ENCODE measurements around the gene TRAPPC6A.
"Not testable (repeated sequence)": the region's sequence is repeated elsewhere in the genome, so short reads cannot be mapped to it uniquely, and the experiment has no call there.

Gene TRAPPC6A

DNA sequence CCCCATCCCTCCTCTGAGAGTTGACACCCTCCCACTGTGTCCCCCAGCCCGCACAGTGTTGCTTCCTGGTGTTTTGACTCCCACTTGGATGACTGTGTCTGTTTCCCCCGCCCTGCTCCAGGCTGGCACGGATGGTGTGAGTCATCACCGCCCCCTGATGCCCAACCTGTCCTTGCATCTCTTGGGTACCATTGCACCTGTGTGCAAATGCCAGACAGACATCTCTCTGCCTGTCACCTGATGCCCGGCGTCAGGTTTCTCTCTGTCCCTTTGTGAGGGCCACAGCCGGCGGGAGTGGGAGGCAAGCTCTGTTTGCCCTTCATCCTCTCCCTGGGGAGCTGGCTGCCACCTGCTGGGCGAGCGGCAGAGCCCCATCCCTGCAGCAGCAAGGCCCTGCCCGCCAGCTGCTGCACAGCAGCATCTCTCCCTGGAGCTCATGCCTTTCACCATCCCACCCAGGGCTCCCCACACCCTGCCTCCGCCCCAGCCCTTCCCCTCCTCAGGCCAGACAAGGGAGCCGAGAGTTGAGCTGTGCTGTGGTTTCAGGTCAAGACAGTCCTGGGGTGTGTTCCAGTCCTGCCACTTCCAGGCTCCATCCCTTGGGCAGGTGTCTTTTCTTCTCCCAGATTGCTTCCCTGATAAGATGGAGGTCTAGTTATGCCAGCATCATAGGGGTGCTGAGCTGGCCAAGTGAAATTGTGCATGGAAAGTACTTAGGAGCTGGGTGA is 47.0 kb downstream of the TRAPPC6A start:
- peak in 1 of 2 experiments; percentile 41 for DNase-seq (ENCODE audit: low spot score in 2 of 2)
- Histone ChIP-seq H3K9me3 (no peaks in the 10 kb centered on the region), H3K27me3 (ENCODE audit: low read depth) (no peaks in the 10 kb centered on the region), H3K4me3 (no peak overlapping the region), H3K4me1 (no peaks in the 10 kb centered on the region), H3K36me3 (replicated peaks) (no peaks in the 10 kb centered on the region)
- in situ Hi-C loops (cut with MboI; ENCODE audit: low sequenced_read_pairs): no loop called here

DNA sequence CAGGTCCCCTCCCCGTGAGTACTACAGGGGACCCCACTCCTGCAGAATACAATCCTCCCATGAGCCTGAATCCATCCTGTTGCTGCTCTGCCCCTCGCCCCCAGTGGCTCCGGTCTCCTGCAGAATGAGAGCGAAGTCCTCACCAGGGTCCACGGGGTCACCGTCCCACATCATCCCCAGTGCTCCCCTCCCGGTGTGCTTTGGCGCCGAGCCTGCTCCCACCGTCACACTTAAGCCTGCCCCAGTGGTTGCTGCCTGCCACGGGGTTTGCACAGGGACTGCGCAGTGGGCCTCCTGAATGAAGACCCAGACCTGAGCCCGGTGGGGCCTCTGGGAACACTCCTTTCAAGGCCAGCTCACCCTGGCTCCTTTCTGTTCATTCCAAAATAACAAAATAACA is 47.8 kb downstream of the TRAPPC6A start:
- no peak overlapping the region for H3K4me3 ChIP-seq
- no peaks in the 10 kb centered on the region for H3K27me3 ChIP-seq (ENCODE audit: low read depth)
- no peaks in the 10 kb centered on the region for H3K36me3 ChIP-seq (replicated peaks)
- no peaks in the 10 kb centered on the region for H3K9me3 ChIP-seq
- in situ Hi-C loops (cut with MboI; ENCODE audit: low sequenced_read_pairs): no loop called here
- no peaks in the 10 kb centered on the region for H3K4me1 ChIP-seq
- no peak for DNase-seq (ENCODE audit: low spot score in 2 of 2)

DNA sequence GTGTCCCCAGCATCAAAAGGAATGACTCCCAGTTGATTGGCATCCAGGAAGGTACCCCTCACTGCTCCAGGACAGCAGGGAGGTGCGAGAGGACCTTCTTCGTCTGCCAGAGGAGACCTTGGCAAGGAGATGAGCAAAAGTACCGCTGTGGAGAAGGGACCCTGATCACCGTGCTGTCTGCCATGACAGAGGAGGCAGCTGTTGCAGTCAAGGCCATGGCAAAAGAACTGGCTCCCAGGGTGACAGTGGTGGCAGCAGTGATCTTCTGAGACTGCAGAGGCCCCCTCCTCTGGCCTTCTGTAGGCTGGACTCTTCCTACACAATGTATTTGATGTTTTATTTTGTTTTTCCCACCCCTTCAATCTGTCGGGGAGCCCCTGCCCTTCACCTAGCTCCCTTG is 49.2 kb downstream of the TRAPPC6A start:
- Histone ChIP-seq H3K4me1 (peaks cover under 1% of the 10 kb centered on the region; the same call in 1 of the 2 replicates), H3K27me3 (ENCODE audit: low read depth) (no peaks in the 10 kb centered on the region), H3K36me3 (replicated peaks) (no peaks in the 10 kb centered on the region), H3K9me3 (no peaks in the 10 kb centered on the region), H3K4me3 (no peak overlapping the region)
- no peak for DNase-seq (ENCODE audit: low spot score in 2 of 2)
- in situ Hi-C loops (cut with MboI; ENCODE audit: low sequenced_read_pairs): no loop called here

DNA sequence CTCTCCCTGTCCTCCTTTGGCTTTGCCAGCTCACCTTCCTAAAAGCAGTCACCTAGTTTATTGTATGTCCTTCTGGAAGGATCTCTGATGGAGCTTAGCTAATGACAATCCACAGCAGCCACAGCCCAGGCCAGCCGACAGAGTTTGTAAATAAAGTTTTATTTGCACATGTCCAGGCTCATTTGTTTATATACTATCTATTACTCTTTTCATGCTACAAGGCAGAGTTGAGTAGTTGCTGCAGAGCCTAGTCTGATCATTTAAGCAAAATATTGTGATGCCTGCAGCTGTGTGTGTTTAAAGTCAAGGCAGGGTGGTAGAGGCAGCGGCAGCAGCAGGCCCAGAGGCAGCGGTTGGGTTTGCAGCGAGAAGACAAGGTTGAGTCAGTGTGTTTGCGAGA is 49.9 kb downstream of the TRAPPC6A start:
- no peak overlapping the region for H3K4me3 ChIP-seq
- no peaks in the 10 kb centered on the region for H3K9me3 ChIP-seq
- DNase-seq (ENCODE audit: low spot score in 2 of 2): no peak
- in situ Hi-C loops (cut with MboI; ENCODE audit: low sequenced_read_pairs): no loop called here
- H3K27me3 ChIP-seq (ENCODE audit: low read depth): no peaks in the 10 kb centered on the region
- H3K4me1 ChIP-seq: peaks cover 5% of the 10 kb centered on the region
- H3K36me3 ChIP-seq (replicated peaks): no peaks in the 10 kb centered on the region

DNA sequence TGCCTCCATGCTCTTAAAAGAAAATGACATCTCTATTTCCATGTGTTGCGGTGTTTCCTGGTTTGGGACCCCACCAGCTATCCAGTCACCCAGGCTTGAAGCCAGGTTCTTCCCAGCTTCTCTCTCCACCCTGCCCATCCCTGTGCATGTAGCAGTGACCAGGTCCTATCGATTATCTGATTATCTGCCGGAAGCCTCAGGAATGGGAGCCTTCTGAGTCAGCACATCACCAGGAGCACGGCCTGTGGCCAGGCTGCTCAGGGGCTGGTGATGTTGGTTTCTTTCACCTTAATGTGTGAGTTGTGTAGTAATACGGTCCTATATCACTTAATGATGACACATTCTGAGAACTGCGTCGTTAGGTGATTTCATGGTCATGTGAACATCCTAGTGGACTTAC is 51.4 kb downstream of the TRAPPC6A start:
- no peaks in the 10 kb centered on the region for H3K27me3 ChIP-seq (ENCODE audit: low read depth)
- H3K4me1 ChIP-seq: peaks cover 6% of the 10 kb centered on the region
- no peaks in the 10 kb centered on the region for H3K9me3 ChIP-seq
- H3K4me3 ChIP-seq: no peak overlapping the region
- in situ Hi-C loops (cut with MboI; ENCODE audit: low sequenced_read_pairs): no loop called here
- DNase-seq (ENCODE audit: low spot score in 2 of 2): no peak
- H3K36me3 ChIP-seq (replicated peaks): no peaks in the 10 kb centered on the region

DNA sequence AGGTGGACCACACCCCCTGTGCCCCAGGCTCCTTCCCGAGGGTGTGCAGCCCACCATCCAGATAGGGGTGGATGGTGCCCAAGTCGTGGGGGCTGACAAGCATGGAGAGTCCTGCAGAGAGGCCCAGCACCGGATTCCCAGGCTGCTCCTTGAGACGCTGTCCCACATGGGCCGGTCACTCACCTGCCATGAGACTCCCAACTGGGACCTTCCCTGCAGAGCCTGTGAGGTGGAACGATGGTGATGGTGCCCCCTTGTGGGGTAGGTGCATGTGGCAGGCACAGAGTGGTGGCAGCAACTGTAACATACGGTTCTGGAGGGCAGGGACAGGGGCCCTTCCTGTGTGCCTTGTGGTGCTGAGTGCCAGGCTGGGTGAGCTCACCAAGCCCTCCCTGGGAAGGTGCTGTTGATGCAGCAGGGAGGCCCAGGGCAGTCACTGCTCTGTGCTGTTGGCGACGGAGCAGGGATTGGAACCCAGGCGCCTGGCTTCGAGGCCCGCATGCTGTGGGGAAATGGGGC is 52.0 kb downstream of the TRAPPC6A start:
- no peaks in the 10 kb centered on the region for H3K27me3 ChIP-seq (ENCODE audit: low read depth)
- no peak overlapping the region for H3K4me3 ChIP-seq
- peaks cover 6% of the 10 kb centered on the region for H3K4me1 ChIP-seq
- no peaks in the 10 kb centered on the region for H3K36me3 ChIP-seq (replicated peaks)
- peak; percentile 45 to 84 for DNase-seq (ENCODE audit: low spot score in 2 of 2)
- no peaks in the 10 kb centered on the region for H3K9me3 ChIP-seq
- in situ Hi-C loops (cut with MboI; ENCODE audit: low sequenced_read_pairs): no loop called here

DNA sequence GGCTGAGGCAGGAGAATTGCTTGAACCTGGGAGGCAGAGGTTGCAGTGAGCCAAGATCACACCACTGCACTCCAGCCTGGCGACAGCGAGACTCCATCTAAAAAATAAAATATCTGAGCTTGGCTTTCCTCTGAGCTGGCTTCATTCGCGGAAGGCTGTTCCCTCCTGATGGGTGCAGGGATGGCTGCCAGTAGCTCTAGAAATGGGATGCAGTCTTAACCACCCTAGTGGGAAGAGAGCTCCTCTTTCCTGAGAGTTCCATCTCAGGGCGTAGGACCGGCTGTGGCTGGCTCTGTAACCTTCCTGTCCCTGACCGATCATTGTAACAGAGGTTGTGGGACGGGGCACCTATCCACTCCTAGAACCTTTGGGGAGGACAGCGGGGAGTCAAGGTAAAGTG is 52.7 kb downstream of the TRAPPC6A start:
- H3K36me3 ChIP-seq (replicated peaks): no peaks in the 10 kb centered on the region
- no peak for DNase-seq (ENCODE audit: low spot score in 2 of 2)
- no peaks in the 10 kb centered on the region for H3K27me3 ChIP-seq (ENCODE audit: low read depth)
- in situ Hi-C loops (cut with MboI; ENCODE audit: low sequenced_read_pairs): no loop called here
- peaks cover 6% of the 10 kb centered on the region for H3K4me1 ChIP-seq
- H3K4me3 ChIP-seq: no peak overlapping the region
- H3K9me3 ChIP-seq: no peaks in the 10 kb centered on the region

DNA sequence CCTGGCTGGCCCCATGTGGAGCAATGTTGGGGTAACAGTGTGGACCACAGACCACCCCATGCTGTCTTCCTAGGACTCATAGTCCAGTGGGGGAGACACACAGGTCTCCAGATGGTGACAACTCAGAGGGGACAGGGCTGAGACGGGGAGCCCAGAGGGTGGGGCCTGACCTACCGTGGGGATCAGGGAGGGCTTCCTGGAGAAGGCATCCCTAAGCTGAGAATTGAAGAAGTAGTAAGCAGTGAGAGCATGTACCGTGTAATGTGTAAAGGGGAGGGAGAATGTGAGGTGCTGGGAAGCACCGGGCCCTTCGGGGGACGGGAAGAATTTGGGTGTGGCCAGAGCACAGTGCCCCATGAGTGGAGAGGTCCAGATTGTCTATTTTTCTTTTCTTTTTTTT is 54.0 kb downstream of the TRAPPC6A start:
- no peak for DNase-seq (ENCODE audit: low spot score in 2 of 2)
- Histone ChIP-seq H3K4me1 (peaks cover 6% of the 10 kb centered on the region), H3K36me3 (replicated peaks) (no peaks in the 10 kb centered on the region), H3K9me3 (no peaks in the 10 kb centered on the region), H3K4me3 (no peak overlapping the region), H3K27me3 (ENCODE audit: low read depth) (no peaks in the 10 kb centered on the region)
- in situ Hi-C loops (cut with MboI; ENCODE audit: low sequenced_read_pairs): no loop called here

DNA sequence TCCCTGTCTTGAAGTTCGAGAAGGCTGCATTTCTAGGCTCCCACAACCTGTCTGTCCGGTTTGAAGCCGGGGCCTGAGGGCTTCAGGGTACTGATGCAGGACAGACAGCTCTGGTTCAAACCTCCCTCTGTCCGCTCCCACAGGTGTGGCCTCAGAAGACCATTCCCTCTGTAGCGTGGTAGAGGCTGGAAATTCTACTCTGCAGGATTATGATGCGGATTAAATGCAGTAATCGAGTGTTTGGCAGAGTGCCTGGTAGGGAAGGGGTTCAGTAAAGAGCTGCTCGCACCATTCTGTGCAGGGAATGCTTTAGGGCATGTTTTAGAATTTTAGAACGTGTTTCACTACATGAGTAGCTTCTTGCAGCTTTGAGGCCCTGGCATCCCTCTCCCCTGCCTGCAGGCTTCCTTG is 54.6 kb downstream of the TRAPPC6A start:
- peaks cover 6% of the 10 kb centered on the region for H3K4me1 ChIP-seq
- DNase-seq (ENCODE audit: low spot score in 2 of 2): peak; percentile 40 to 78

DNA sequence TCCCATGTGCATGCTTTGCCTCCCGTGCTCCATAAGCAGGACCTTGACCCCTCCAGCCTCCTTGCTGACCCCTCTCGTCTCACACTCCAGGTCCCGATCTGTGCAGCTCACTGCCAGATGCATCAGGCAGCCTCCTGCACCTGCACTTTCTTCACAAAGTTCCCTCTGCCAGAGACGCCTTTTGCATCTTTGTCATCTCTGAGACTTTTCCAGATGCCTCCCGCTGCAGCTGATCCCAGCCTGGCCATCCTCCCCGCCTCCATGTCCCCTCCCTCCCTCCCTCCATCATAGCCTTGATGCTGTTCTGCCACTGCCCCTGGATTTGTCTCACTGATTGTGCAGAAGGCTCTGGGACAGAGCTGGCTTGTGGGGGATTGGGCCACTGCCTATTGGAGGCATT is 55.2 kb downstream of the TRAPPC6A start:
- peaks cover 6% of the 10 kb centered on the region for H3K4me1 ChIP-seq
- H3K4me3 ChIP-seq: no peak overlapping the region
- H3K36me3 ChIP-seq (replicated peaks): no peaks in the 10 kb centered on the region
- no peaks in the 10 kb centered on the region for H3K9me3 ChIP-seq
- no peaks in the 10 kb centered on the region for H3K27me3 ChIP-seq (ENCODE audit: low read depth)
- no peak for DNase-seq (ENCODE audit: low spot score in 2 of 2)
- in situ Hi-C loops (cut with MboI; ENCODE audit: low sequenced_read_pairs): no loop called here

More for the DNA sequence above, 54.6 kb downstream of the TRAPPC6A start:
- Histone ChIP-seq H3K36me3 (replicated peaks) (no peaks in the 10 kb centered on the region), H3K4me3 (no peak overlapping the region), H3K27me3 (ENCODE audit: low read depth) (no peaks in the 10 kb centered on the region), H3K9me3 (no peaks in the 10 kb centered on the region)
- in situ Hi-C loops (cut with MboI; ENCODE audit: low sequenced_read_pairs): no loop called here

DNA sequence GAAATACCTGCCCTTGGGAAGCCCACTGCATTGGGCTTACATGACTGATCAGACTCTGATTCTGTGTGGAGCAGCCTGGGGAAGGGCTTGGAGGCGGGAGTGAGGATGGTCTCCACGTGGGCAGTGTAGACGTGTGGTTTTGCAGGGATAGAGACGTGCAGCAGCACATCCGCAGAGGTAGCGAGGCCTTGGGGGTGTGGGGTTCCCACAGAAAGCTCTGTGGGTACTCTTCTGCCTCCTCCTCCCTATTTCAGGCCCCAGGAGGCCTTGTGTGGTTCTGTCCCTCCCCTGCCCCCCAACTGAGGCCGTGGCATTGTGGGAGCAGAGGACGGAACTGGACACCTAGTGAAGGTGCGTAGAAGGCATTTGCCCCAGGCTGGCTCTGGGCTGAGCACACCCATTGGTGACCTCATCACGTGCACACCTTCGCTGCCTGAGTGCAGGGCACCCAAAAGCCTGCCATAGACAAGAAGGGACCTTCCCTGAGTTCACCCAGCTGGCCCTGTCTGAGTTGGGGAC is 56.2 kb downstream of the TRAPPC6A start:
- Histone ChIP-seq H3K4me3 (no peak overlapping the region), H3K9me3 (no peaks in the 10 kb centered on the region), H3K4me1 (peaks cover 6% of the 10 kb centered on the region), H3K27me3 (ENCODE audit: low read depth) (no peaks in the 10 kb centered on the region), H3K36me3 (replicated peaks) (no peaks in the 10 kb centered on the region)
- in situ Hi-C loops (cut with MboI; ENCODE audit: low sequenced_read_pairs): no loop called here
- no peak for DNase-seq (ENCODE audit: low spot score in 2 of 2)

DNA sequence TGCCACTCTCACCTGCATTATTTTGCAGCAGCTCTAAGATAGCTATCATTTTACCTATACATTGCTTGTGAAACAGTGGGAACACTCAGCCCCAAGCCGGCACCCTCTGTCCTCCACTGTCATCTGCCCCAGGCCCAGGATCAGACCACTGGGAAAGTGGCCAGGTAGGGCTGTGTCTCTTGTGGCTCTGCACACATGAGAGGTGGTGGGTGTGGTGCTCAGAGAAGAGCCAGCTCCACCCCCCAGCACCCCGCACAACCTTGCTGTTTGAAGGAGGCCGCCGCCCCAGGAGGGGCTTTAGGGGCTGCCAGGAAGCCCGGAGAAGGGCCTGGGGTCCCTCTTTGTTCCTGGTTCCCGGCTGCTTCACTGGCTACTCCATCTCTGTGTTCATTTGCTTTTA is 58.5 kb downstream of the TRAPPC6A start:
- no peak for DNase-seq (ENCODE audit: low spot score in 2 of 2)
- Histone ChIP-seq H3K36me3 (replicated peaks) (no peaks in the 10 kb centered on the region), H3K4me3 (no peak overlapping the region), H3K9me3 (no peaks in the 10 kb centered on the region), H3K4me1 (peaks cover 6% of the 10 kb centered on the region), H3K27me3 (ENCODE audit: low read depth) (no peaks in the 10 kb centered on the region)
- in situ Hi-C loops (cut with MboI; ENCODE audit: low sequenced_read_pairs): no loop called here

DNA sequence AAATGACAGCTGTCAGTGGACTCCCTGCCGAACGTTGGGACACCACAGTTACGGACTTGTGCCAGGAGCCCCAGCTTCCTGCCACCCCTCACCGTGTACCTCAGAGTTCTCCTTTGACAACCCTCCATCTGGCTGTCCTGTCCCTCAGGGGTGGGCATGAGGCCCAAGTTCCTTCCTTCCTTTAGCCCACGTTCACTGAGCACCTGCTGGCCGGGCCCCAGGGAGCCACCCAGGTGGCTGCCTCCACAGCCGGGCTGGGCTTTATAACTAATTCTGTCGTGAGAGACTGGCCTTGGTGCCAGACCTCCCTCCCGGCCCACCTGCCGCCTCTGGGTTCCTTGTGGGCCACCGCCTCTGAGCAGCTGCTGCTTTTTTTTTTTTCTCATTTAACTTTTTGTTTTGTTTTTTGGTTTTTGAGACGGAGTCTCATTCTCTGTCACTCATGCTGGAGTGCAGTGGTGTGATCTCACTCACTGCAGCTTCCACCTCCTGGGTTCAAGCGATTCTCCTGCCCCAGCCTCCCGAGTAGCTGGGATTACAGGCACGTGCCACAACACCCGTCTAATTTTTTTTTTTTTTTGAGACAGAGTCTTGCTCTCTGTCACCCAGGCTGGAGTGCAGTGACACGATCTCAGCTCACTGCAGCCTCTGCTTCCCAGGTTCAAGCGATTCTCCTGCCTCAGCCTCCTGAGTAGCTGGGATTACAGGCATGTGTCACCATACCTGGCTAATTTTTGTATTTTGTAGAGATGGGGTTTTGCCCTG is 59.3 kb downstream of the TRAPPC6A start:
- DNase-seq (ENCODE audit: low spot score in 2 of 2); H3K4me3 ChIP-seq; H3K36me3 ChIP-seq (replicated peaks); H3K27me3 ChIP-seq (ENCODE audit: low read depth); H3K4me1 ChIP-seq; in situ Hi-C loops (cut with MboI; ENCODE audit: low sequenced_read_pairs); H3K9me3 ChIP-seq: not testable (repeated sequence)

DNA sequence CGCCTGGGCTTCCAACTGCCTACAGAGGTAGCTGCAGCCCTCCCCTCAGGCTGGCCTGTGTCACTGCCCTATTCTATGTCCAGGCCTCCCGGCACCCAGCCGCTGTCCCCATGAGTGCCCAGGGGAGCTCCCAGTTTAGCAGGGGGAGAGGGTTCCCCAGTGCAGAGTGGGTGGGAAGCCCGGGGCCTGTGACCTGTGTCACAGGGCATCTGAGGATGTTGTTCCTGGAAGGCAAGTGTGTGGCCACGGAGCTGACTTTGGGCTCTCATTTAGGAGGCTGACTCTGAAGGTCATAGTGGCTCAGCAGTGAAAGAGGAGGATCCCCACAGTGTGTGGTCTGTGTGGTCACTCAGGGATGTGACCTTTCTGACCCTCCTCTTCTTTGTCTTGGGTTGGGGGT is 59.9 kb downstream of the TRAPPC6A start:
- Histone ChIP-seq H3K36me3 (replicated peaks) (no peaks in the 10 kb centered on the region), H3K9me3 (no peaks in the 10 kb centered on the region), H3K4me1 (peaks cover 1% of the 10 kb centered on the region; the same call in 1 of the 2 replicates), H3K27me3 (ENCODE audit: low read depth) (no peaks in the 10 kb centered on the region), H3K4me3 (no peak overlapping the region)
- in situ Hi-C loops (cut with MboI; ENCODE audit: low sequenced_read_pairs): no loop called here
- no peak for DNase-seq (ENCODE audit: low spot score in 2 of 2)
